ENCODE measurements around the gene PCBP2.

DNA sequence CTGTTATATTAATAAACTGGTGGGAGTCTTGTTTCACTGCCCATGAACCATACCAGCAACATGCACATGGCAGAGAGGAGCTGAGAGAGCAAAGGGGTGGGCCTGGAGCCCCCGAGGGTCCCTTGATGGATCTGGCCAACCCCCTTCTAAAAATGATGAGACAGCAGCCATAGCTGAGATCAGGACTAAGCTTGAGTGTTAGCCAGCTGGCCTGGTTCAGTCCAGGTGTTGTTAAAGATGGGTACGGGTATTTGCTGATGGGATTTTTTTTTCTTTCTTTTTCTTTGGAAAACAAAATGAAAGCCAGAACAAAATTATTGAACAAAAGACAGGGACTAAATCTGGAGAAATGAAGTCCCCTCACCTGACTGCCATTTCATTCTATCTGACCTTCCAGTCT is 16.0 kb downstream of the PCBP2 start:
- TF ChIP-seq, protein P1, sequence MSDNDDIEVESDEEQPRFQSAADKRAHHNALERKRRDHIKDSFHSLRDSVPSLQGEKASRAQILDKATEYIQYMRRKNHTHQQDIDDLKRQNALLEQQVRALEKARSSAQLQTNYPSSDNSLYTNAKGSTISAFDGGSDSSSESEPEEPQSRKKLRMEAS (IDR thresholded peaks at IDR 0.05; ENCODE audit: insufficient read depth, insufficient read length) = no peak
- TF ChIP-seq, protein P2, sequence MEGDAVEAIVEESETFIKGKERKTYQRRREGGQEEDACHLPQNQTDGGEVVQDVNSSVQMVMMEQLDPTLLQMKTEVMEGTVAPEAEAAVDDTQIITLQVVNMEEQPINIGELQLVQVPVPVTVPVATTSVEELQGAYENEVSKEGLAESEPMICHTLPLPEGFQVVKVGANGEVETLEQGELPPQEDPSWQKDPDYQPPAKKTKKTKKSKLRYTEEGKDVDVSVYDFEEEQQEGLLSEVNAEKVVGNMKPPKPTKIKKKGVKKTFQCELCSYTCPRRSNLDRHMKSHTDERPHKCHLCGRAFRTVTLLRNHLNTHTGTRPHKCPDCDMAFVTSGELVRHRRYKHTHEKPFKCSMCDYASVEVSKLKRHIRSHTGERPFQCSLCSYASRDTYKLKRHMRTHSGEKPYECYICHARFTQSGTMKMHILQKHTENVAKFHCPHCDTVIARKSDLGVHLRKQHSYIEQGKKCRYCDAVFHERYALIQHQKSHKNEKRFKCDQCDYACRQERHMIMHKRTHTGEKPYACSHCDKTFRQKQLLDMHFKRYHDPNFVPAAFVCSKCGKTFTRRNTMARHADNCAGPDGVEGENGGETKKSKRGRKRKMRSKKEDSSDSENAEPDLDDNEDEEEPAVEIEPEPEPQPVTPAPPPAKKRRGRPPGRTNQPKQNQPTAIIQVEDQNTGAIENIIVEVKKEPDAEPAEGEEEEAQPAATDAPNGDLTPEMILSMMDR (IDR thresholded peaks at IDR 0.05; ENCODE audit: extremely low read depth in 1 of 2, insufficient read depth in 1 of 2, low read depth in 1 of 2, low read length in 2 of 2) = no peak
- no peak for TF ChIP-seq POLR2A (IDR thresholded peaks at IDR 0.05; ENCODE audit: low read depth, low read length)
- no peak for TF ChIP-seq POLR2AphosphoS5 (IDR thresholded peaks at IDR 0.05; ENCODE audit: insufficient read depth, low read depth, low read length)
- no peak for TF ChIP-seq MYC (IDR thresholded peaks at IDR 0.05; ENCODE audit: low read depth, low read length)

All from endothelial cell of umbilical vein (primary cell).